ENCODE data around the gene GGTLC1. TPM values are rescaled to one million over a fixed set of nuclear protein-coding genes. Genes with fewer than 3 reads are reported as not detected.

The GGTLC1 gene
- polyA plus RNA-seq, 1 donor: 0.16 TPM

- Histone ChIP-seq H3K36me3 (ENCODE audit: control insufficient read depth, insufficient read depth, low read length) (no peaks in the 10 kb centered on the region), H3K9me3 (ENCODE audit: control insufficient read depth, low read depth, low read length) (no peaks in the 10 kb centered on the region), H3K27me3 (ENCODE audit: control insufficient read depth, insufficient read depth, low read length) (peaks cover 2% of the 10 kb centered on the region), H3K4me1 (ENCODE audit: control insufficient read depth, insufficient read depth, low read length) (no peaks in the 10 kb centered on the region), H3K27ac (ENCODE audit: low read length) (no peak overlapping the region), H3K4me3 (ENCODE audit: low read length) (no peak overlapping the region)
- no peak for DNase-seq
- WGBS (ENCODE audit: insufficient coverage, low lambda C conversion rate): no CpG with 5 or more reads among the region's 3 CpGs
Measured at GRCh38 chr20:24013953-24014352, 25.4 kb upstream of the GGTLC1 start.

DNA sequence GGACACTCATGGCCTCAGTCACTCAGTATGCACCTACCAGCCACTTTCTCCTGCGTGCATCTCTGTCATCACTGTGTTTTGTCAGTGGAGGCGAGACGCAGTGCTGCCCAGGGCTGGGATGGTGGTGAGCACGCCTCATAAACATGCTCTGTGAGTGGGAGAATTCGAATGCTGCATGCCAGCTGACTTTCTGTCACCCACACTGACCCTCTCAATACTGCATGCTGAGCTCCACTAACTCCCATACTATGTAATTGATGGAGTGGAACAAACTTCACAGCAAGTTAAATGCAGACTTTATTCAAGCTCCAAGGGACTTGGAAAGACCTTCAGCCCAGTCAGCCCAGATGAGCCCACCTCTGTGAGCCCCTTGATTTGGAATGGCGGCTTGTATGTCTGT is 22.7 kb upstream of the GGTLC1 start:
- Histone ChIP-seq H3K9me3 (ENCODE audit: control insufficient read depth, low read depth, low read length) (no peaks in the 10 kb centered on the region), H3K4me1 (ENCODE audit: control insufficient read depth, insufficient read depth, low read length) (no peaks in the 10 kb centered on the region), H3K27me3 (ENCODE audit: control insufficient read depth, insufficient read depth, low read length) (no peaks in the 10 kb centered on the region), H3K4me3 (ENCODE audit: low read length) (no peak overlapping the region), H3K36me3 (ENCODE audit: control insufficient read depth, insufficient read depth, low read length) (no peaks in the 10 kb centered on the region), H3K27ac (ENCODE audit: low read length) (no peak overlapping the region)
- no peak for DNase-seq
- WGBS (ENCODE audit: insufficient coverage, low lambda C conversion rate): no CpG with 5 or more reads among the region's 6 CpGs

DNA sequence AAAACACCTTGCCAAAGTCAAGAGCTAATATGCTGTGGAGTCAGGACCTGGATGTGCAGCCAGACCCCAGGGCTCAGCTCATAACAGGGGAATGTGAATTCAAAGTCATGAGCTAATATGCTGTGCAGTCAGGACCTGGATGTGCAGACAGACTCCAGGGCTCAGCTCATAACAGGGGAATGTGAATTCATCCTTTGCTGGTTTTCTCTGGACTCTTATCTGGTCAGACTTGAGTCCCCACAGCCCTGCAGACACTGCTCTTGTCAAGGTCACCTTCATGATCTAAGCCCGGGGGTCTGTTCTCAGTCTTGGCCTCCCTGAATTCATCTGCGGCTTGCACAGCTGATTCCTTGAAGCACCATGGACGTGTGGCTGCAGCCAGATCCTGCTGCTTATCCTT is 19.2 kb upstream of the GGTLC1 start:
- no peaks in the 10 kb centered on the region for H3K36me3 ChIP-seq (ENCODE audit: control insufficient read depth, insufficient read depth, low read length)
- no peak for DNase-seq
- H3K27me3 ChIP-seq (ENCODE audit: control insufficient read depth, insufficient read depth, low read length): no peaks in the 10 kb centered on the region
- no peak overlapping the region for H3K27ac ChIP-seq (ENCODE audit: low read length)
- WGBS (ENCODE audit: insufficient coverage, low lambda C conversion rate): no CpG with 5 or more reads among the region's 3 CpGs
- H3K4me3 ChIP-seq (ENCODE audit: low read length): no peak overlapping the region
- no peaks in the 10 kb centered on the region for H3K4me1 ChIP-seq (ENCODE audit: control insufficient read depth, insufficient read depth, low read length)
- no peaks in the 10 kb centered on the region for H3K9me3 ChIP-seq (ENCODE audit: control insufficient read depth, low read depth, low read length)

- no peak overlapping the region for H3K27ac ChIP-seq (ENCODE audit: low read length)
- no peak overlapping the region for H3K4me3 ChIP-seq (ENCODE audit: low read length)
- no peaks in the 10 kb centered on the region for H3K27me3 ChIP-seq (ENCODE audit: control insufficient read depth, insufficient read depth, low read length)
- 100% methylated on average over 1 of the region's 8 CpGs for WGBS (ENCODE audit: insufficient coverage, low lambda C conversion rate)
- no peaks in the 10 kb centered on the region for H3K36me3 ChIP-seq (ENCODE audit: control insufficient read depth, insufficient read depth, low read length)
- H3K4me1 ChIP-seq (ENCODE audit: control insufficient read depth, insufficient read depth, low read length): no peaks in the 10 kb centered on the region
- no peak for DNase-seq
- no peaks in the 10 kb centered on the region for H3K9me3 ChIP-seq (ENCODE audit: control insufficient read depth, low read depth, low read length)
Measured at GRCh38 chr20:24007073-24007595, 18.6 kb upstream of the GGTLC1 start.

GRCh38 chr20:24006626-24007025 is 18.0 kb upstream of the GGTLC1 start:
- Histone ChIP-seq H3K27ac (ENCODE audit: low read length) (no peak overlapping the region), H3K4me1 (ENCODE audit: control insufficient read depth, insufficient read depth, low read length) (no peaks in the 10 kb centered on the region), H3K9me3 (ENCODE audit: control insufficient read depth, low read depth, low read length) (no peaks in the 10 kb centered on the region), H3K27me3 (ENCODE audit: control insufficient read depth, insufficient read depth, low read length) (peaks cover 2% of the 10 kb centered on the region), H3K4me3 (ENCODE audit: low read length) (no peak overlapping the region), H3K36me3 (ENCODE audit: control insufficient read depth, insufficient read depth, low read length) (no peaks in the 10 kb centered on the region)
- DNase-seq: no peak
- no CpG with 5 or more reads among the region's 7 CpGs for WGBS (ENCODE audit: insufficient coverage, low lambda C conversion rate)

DNA sequence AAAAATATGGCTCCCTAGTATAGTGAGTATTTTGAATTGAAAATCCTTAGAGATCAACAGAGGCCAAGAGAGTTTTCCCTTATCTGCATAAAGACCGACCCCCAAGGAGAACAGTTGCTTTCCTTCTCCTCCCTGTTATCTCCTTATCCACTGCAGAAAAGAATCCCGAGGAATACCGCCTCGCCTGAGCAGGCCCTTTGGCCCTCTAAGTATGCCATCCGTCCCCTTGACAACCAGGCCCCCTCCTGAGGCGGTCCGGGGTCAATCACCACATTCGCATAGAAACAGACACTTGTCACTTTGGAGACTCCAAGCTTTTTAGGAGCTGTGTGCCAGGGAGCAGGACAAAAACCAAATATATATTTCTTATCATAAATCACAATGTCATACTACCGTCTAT is 15.9 kb upstream of the GGTLC1 start:
- Histone ChIP-seq H3K27me3 (ENCODE audit: control insufficient read depth, insufficient read depth, low read length) (peaks cover 2% of the 10 kb centered on the region), H3K27ac (ENCODE audit: low read length) (no peak overlapping the region), H3K4me1 (ENCODE audit: control insufficient read depth, insufficient read depth, low read length) (no peaks in the 10 kb centered on the region), H3K36me3 (ENCODE audit: control insufficient read depth, insufficient read depth, low read length) (no peaks in the 10 kb centered on the region), H3K4me3 (ENCODE audit: low read length) (no peak overlapping the region), H3K9me3 (ENCODE audit: control insufficient read depth, low read depth, low read length) (no peaks in the 10 kb centered on the region)
- WGBS (ENCODE audit: insufficient coverage, low lambda C conversion rate): no CpG with 5 or more reads among the region's 9 CpGs
- no peak for DNase-seq

DNA sequence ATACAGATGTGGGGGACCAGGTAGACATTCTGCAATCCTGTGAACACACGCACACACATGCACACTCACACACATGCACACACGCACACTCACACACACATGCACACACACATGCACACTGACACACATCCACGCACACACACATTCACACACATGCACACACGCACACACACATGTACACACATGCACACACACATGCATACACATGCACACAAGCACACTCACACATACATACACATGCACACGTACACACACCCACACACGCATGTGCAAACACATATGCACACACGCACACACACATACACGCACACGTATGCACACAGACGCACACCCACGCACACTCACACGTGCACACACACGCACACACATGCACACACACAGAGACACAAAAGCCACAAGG is 14.3 kb upstream of the GGTLC1 start:
- 100% methylated on average over 1 of the region's 13 CpGs for WGBS (ENCODE audit: insufficient coverage, low lambda C conversion rate)

DNA sequence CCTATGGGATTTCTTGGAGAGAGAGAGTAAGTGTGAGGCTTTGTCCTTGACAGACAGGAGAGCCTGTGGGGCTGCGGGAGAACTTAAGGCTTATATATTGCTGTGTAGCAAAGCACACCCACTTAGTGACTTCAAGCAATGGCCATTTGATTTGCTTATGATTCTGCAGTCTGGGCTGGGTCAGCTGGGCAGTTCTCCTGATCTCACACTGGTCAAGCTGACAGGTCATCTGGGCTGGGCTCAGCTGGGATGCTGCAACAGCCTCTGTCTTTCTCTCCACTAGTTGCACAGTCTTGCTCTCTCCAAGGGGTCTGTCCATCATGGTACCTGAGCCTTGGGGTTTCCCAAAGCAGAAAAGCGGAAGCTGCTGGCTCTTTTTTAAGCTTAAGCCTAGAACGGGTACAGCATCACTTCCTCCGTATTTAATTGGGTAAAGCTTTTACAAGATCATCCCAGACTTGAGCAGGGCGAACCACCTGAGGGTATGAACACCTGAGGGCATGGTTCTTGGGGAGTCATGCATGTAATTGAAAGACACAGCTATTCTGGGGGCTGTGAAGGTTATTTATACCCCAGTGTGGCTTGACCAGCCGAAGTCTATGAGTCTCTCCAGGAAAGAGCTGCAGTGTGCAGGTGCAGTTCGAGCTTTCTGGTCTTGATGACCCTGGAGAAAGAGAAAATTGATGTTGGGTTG is 13.3 kb upstream of the GGTLC1 start:
- WGBS (ENCODE audit: insufficient coverage, low lambda C conversion rate): no CpG with 5 or more reads among the region's 7 CpGs
- peaks cover 2% of the 10 kb centered on the region for H3K27me3 ChIP-seq (ENCODE audit: control insufficient read depth, insufficient read depth, low read length)
- no peaks in the 10 kb centered on the region for H3K4me1 ChIP-seq (ENCODE audit: control insufficient read depth, insufficient read depth, low read length)
- no peak overlapping the region for H3K27ac ChIP-seq (ENCODE audit: low read length)
- DNase-seq: no peak
- H3K4me3 ChIP-seq (ENCODE audit: low read length): no peak overlapping the region
- H3K9me3 ChIP-seq (ENCODE audit: control insufficient read depth, low read depth, low read length): no peaks in the 10 kb centered on the region
- no peaks in the 10 kb centered on the region for H3K36me3 ChIP-seq (ENCODE audit: control insufficient read depth, insufficient read depth, low read length)

More for the DNA sequence above, 14.3 kb upstream of the GGTLC1 start:
- Histone ChIP-seq H3K27ac (ENCODE audit: low read length) (no peak overlapping the region), H3K36me3 (ENCODE audit: control insufficient read depth, insufficient read depth, low read length) (no peaks in the 10 kb centered on the region), H3K4me3 (ENCODE audit: low read length) (no peak overlapping the region), H3K27me3 (ENCODE audit: control insufficient read depth, insufficient read depth, low read length) (peaks cover 2% of the 10 kb centered on the region), H3K4me1 (ENCODE audit: control insufficient read depth, insufficient read depth, low read length) (no peaks in the 10 kb centered on the region), H3K9me3 (ENCODE audit: control insufficient read depth, low read depth, low read length) (no peaks in the 10 kb centered on the region)
- DNase-seq: no peak

DNA sequence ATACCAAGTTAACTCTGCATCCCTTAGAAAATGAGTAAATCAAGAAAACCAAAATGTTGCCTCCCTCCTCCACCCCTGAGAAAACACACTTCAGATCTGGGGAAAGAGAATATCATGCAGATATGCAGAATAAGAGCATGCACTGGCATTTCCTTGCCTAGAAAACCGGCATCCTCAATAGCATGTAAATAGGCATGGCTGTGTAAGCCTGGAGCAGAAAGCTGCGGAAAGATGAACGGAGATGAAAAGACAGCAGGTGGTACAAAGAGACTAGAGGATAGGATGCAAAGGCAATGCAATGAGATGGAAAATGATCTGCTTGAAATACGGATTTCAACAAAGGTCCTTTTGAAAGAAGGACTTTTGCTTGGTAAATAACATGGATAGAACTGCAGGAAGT is 10.3 kb upstream of the GGTLC1 start:
- Histone ChIP-seq H3K4me3 (ENCODE audit: low read length) (no peak overlapping the region), H3K27ac (ENCODE audit: low read length) (no peak overlapping the region), H3K27me3 (ENCODE audit: control insufficient read depth, insufficient read depth, low read length) (peaks cover 2% of the 10 kb centered on the region), H3K36me3 (ENCODE audit: control insufficient read depth, insufficient read depth, low read length) (no peaks in the 10 kb centered on the region), H3K4me1 (ENCODE audit: control insufficient read depth, insufficient read depth, low read length) (no peaks in the 10 kb centered on the region), H3K9me3 (ENCODE audit: control insufficient read depth, low read depth, low read length) (no peaks in the 10 kb centered on the region)
- WGBS (ENCODE audit: insufficient coverage, low lambda C conversion rate): 78% methylated on average over 4 of the region's 4 CpGs
- DNase-seq: no peak

GRCh38 chr20:23998392-23998791 is 9.8 kb upstream of the GGTLC1 start:
- no CpG with 5 or more reads among the region's 8 CpGs for WGBS (ENCODE audit: insufficient coverage, low lambda C conversion rate)
- peaks cover 2% of the 10 kb centered on the region for H3K27me3 ChIP-seq (ENCODE audit: control insufficient read depth, insufficient read depth, low read length)
- no peaks in the 10 kb centered on the region for H3K4me1 ChIP-seq (ENCODE audit: control insufficient read depth, insufficient read depth, low read length)
- DNase-seq: no peak
- no peaks in the 10 kb centered on the region for H3K9me3 ChIP-seq (ENCODE audit: control insufficient read depth, low read depth, low read length)
- H3K27ac ChIP-seq (ENCODE audit: low read length): no peak overlapping the region
- H3K4me3 ChIP-seq (ENCODE audit: low read length): no peak overlapping the region
- no peaks in the 10 kb centered on the region for H3K36me3 ChIP-seq (ENCODE audit: control insufficient read depth, insufficient read depth, low read length)

All from large intestine (tissue), 3 donors.